HG03575 (cell line): ENCODE measurements around the gene NFIB.

Experiments used
- ATAC-seq: cut with Tn5 transposase; IDR thresholded peaks from one replicate; pipeline ENCODE4 v1.9.1; 2021; ENCODE audit not compliant: unreplicated experiment, insufficient number of reproducible peaks, low FRiP score; ENCODE audit errors: extremely low read depth

The NFIB gene

DNA sequence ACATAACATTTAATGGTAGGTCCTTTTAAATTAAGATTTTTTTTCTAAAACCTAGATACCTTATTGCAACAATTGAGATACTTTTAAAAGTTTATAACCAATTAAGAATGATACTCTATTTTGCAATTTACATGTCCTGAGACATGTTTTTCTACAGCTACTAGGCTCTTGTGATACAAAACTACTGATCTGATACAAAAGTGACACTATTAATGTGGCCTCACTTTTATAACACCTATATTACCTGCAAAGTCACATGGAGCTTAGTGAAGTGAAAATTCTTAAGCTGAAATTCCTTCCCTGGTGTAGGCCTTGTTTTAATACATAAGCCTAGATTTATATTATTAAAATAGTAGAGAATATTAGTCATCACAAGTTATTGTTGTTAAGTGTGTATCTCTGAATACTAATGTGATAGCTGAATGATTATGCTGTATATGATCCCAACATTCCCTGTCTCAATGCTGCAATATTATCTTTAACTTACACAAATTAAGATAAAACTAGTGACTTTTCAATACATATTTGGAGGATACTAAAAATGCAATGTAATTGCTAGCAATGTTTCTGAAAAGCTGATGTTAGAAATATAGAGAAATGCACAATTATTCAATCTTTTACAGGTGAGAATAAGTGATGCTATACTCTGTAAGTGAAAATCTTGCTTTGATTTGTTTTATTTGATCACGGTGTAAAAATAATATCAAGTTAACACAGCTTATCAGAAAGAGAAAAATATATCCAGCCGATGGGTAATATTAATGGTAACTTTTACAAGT, 2.6 kb downstream of the NFIB start:
- ATAC-seq: no peak

DNA sequence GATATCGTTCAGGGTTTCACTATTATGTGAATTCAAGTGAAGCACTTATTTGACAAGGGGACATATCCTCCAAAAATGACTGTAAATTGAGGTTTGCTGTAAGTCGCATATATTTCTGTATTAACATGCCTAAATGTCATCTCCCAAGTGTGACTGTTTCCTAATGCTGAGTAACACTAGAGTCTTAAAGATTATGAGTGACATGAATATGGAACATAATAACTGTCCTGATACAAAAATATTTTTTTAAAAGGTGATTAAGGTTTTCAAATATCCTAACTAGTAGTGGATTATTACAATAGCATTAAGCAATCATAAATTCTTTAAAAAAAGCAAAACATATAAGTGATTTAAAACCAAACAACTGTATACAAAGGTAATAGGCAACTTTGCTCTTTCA, 3.6 kb downstream of the NFIB start:
- no peak for ATAC-seq

DNA sequence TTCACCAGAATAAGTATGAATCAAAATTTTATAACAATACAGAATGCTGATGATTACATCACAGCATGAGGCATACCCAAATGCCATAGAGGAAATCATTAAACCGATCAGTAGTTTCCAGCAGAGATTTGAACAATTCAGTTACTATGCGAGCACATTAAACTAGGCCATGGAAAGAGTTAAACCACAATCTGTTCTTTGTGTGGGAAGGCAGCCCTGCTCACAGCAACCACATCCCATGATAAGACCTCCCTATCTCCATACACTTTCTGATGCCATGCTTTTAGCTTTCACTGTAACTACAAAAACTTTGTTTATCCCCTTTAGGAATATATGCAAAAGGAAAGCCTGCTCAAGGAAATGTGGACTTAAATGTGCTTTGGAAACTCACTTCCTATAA, 4.5 kb downstream of the NFIB start:
- no peak for ATAC-seq

DNA sequence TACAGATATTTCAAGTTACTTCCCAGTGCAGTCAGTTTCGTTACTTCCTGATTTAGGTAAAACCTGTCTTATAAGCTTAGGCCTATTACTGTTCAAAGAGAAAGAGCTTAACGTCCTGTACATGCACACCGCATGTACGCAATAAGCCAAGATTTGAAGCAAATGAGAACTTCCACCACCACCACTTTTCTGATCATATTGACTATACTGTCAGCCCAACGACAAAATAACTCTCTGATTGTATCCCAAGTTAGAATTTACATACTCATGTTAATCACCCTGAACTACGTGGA, 5.1 kb downstream of the NFIB start:
- ATAC-seq: no peak

DNA sequence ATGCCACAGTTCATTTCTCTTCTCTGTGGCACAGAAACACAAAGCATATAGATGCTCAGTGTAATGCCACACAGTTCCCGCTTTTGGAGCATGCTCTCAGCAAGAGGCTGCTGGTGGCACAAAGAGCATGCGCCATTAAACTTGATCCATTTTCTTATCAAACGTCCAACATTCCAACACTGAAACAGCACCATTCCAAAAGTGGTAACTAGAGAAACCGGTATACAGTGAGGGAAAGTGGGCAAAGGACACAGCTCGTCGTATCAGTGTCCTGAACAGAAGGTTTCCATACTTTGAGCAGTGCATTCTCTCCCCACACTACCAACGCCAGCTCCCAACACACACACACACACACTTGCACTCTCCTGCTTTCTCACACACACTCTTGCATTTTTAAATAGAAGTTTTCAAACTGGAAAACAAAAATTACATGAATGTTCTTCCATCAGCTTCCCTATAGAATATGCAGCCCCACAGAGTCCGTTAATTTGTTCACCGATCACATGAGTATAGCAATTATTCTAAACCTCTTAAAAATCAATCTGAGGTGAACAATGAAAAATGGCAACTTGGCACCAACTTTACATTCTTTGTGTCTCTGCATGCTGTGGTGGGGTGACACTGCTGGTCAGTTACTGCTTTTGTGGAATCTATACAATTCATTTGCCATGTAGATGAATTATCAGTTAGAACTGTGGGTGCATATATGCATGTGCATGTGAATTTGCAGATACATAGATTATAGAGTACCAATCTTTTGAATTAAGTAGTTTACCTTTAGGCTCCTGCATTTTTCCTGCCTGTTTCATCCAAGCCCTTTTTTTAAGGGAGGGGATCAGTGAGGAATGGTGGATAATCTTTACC, 5.7 kb downstream of the NFIB start:
- ATAC-seq: no peak

DNA sequence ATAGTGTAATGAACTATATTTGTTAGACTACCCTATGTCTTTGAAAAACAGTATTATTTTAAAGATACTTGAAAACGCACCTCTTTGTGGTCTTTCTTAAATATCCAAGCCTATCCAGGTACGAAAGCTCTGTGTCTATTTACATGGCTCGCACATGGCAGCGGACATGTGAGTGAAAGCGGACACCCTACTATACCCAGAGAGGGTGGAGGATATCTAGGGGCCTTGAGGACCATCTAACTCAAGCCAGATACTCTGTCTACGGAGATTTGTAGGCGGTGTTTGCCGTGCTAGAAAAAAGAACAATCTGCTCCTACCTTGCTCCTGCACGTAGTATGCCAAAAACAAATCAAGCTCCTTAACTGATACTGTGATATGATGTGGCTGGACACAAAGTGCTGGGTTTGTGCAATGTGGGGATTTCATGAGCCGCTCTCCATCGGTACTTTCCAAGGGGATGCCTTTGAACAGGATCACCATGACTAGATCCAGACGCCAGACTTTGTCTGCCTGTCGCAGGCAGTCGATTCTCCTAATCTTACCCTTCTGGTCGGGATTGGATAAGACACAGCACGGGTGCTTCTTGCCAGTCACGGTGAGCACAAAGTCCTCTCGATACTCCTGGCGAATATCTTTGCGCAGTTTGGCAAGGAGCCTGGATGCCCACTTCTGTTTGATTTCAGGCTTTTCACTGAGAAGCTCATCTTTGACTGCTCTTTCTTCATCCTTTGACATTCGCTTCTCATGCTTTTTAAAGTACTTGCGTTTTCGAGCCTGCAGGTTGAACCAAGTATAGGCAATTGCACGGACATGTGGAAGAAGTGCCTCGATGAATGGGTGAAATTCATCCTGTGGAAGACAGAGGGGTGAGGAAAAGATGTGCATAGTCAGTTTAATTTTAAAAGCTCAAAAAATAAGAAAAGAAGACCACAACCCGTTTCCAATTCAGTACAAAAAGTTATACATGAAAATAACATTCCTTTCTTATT, 7.0 kb downstream of the NFIB start:
- no peak for ATAC-seq

DNA sequence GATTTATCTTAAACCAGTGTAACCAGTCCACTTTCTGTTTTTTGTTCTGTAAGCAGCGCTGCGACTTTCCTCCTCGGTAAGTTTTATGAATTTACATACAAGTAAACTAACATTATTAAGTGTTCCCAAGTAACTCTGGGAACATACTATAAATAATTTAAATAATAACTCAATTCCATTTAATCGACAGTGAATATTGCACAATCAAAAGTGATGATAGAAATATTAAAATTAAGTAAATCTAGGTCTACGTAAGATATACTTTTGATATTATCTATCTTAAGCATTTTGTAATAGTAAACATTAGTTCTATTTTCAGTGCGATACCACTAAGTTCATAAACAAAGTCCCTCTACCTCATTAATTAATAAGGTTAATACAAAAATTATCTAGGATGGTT, 7.8 kb downstream of the NFIB start:
- ATAC-seq: no peak

DNA sequence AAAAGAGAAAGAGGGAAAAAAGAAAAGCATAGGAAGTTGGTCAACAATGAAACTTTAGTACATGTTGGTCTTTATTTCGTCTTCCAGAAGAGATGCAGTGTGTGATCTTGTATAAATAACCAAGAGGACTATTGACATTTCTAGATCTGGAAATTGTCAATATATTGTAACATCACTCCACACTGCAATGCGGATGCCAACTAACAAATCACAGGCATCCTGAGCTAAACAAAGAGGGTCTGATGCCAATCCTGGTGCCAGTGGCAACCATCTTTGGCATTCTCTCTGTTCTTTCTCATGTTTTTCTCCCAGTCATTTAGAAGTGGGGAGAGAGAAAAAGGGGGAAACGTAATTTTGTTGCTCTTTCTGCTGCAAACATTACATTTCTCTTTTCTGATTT, 9.7 kb downstream of the NFIB start:
- no peak for ATAC-seq

DNA sequence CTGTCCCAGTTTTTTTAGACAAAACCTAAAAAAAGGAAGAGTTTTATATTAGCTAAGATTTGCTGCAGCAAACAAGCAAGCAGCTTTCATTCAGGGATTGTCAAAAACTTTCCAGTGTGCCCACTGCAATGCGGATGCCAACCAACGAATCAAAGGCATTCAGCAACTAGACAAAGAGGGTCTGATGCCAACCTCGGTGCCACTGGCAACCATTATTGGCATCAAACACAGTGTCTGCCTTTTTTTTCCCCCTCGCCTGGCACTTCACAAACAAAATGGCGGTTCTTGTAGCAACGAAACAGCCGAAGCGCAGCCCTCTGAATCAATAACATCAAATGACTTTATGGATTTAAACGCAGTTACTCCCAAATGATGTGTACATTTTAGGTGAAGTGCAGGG, 10.4 kb downstream of the NFIB start:
- ATAC-seq: no peak

DNA sequence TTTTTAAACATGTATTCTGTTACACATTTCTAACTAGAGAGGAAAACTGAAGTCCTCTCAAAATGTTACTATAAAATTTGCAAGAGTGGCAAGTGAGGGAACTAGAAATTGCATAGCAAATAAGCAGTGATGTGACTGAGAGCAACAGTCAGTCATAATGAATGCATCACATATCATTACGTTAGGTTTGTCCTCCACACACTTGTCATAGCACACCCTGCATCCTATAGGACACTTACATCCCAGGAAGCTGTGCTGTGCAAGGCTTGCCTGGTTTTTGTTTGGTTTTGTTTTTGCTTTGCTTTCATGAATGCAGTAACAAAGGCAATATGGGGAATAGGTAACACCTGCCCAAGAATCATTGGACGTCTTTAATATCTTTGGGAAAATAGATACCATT, 10.8 kb downstream of the NFIB start:
- ATAC-seq: no peak

DNA sequence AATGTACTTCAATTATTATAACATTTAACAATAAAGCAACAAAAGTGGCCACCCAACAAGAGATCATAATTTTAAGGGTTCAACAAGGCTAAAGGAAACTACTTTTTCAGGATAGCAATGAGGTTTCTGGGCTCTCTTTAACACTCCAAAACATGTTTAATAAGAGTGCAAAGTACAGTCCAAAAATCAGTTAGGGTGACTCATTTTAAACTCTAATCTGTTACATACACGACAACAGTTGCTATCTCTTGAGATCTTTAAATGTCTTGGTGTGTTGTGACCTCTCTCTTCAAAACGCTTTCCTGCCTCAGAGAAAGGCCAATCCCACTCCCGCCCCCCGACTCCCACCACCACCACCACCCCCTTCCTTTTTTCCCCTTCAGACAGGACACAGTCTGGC, 11.5 kb downstream of the NFIB start:
- no peak for ATAC-seq

DNA sequence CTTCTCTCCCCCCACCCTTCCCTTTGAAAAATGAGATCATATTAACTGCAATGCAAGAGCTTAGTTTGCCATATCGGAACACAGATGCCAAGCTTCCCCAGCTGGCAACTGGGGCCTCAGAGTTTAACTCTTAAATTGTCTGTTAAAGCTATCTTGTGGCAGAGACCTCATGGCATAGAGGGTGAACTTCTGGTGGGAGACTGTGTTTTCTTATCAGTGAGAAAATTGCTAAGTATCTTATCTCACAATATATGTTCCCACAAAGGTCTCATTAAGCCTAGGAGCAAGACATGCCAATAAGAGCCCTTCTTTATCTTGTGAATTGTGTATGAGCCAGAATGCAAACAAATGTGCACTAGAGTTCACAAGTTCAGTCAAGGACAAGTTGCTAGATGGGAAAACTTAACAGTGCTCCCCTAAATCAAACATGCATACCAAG, 12.3 kb downstream of the NFIB start:
- no peak for ATAC-seq

DNA sequence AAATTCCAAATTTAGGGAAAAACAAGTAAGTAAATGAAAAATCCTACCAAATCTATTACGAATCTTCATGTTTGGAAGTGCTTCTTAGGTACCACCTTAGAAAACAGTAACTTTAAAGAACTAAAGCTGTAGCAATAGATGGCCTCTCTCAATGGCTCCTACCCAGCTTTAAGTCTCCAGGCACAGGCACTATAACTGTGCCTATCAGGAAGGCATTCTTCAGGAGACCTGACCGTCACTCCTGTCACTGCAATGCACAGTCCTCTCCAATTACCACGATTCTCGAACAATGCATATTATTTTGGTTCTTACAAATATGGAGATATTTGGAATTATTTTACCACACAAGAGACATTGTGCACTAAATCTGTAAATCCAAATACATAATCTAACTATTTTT, 12.9 kb downstream of the NFIB start:
- no peak for ATAC-seq

DNA sequence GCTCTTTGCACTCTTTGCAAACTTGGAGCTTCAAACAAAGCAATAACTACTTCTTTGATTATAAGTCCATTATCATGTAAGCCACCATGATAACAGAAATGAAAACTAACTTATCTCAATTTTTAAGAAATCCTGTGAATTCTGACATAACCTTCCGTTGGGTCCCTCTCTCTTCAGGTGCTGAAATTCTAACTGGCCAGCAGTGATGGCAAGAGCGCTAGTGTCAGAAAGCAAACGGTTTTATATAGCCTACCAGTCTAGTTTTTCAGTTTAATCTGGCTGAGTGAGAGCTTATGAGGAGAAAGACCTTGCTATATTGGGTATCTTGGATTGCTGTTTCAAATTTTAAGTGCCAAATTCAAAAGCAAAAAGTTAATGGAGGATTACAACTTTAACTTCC, 13.4 kb downstream of the NFIB start:
- ATAC-seq: no peak

DNA sequence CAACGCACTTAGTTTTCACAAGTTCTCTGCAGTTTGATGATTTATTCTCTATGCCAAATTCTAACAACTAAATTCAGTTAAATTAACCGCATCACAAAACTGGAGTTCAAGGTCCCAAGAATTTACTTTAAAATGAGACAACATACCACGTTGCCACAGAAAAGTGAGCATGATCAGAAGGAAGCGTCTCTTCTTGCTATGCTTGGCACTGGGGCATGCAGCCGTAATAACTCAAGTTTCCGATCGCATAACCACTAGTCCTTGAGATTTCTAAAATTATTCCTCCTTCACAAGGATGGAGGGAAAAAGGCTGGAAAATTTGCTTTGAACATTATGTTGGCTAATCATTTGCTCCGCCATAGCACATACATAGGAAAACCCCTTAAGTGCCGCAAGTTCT, 13.9 kb downstream of the NFIB start:
- ATAC-seq: no peak

DNA sequence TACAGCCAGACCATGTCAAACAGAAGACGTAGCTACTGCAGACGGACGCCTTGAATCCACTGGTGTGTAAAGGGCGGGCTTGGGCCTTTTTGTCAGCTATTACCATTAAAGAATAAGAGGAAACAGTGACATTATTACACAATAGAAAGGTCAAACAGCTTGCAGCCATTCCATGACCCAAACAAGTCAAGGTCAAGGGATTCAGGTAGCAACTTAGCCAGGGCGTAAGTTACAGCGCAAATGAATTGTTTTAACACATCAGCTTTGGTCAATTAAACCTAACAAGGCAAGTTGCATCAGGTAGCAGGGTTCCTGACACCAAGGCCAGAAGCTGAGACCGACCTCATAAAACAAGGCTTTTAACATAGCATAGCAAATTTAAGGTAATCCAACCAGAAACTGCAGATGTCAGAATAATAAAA, 15.3 kb downstream of the NFIB start:
- ATAC-seq: no peak

DNA sequence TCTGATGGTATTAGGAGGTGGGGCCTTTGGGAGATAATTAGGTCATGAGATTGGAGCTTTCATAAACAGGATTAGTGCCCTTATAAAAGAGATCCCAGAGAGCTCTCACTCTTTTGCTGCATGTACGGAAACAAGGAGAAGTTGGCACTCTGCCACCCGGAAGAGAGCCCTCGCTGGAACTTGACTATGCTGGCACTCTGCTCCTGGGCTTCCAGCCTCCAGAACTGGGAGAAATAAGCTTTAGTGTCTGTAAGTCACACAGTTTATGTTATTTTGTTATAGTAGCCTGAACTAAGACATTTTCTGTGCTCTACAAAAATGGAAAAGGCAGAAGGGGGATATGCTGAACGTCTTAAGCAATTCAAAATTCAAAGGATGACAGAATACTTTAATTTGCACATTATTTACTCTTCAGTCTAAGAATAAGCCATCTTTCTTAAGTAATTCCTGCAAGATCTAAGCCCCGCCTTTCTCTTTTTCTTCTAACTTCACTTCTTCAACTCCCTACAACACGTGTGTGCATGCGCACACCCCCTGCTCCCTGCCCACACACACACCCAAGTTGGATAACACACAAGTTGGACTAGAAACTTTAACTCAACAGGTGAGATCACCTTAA, 17.3 kb downstream of the NFIB start:
- no peak for ATAC-seq

DNA sequence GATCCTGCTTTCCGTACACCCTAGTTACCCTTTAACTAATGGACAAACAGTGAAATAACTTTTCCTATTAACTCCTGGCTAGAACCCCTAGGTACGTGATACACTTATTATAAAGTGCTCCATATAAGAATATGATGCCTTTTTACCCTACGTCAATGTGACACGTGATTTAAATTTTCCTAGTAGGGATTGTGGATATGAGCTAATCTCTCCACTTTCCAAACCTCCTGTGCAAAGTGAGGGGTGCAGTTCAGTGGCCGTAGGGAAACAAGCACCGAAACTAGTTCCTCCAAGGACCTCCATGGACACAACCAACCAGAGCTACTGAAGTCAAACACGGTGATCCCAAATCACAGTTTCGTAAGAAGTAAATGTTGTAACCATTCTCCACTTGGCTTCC, 19.3 kb downstream of the NFIB start:
- ATAC-seq: no peak

DNA sequence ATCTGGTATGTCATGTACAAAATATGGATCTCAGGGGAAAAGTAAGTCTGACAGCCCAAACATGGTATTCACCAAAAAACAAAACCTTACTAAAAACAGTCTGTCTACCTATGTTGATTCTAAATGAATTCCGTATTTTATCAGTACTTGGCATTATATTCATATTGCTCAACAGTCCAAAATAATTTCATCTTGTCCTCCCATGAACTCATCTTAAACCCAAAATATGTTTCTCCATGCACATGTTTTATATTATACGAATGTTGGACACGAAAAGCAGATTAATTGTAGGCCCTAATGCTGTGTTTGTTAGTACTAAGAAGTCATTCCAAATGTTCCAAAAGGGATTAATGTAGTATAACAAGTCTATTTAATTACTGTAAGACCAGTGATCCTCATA, 20.1 kb downstream of the NFIB start:
- no peak for ATAC-seq
